Right lung (tissue), 5 donors: Measurements from ENCODE around the gene CCDC78. TPM values are rescaled to one million over a fixed set of nuclear protein-coding genes. Genes with fewer than 3 reads are reported as not detected.

ENCODE experiments used
- DNase-seq, 2 donors: peaks; one replicate each; pipeline ENCODE4 v3.0.0-alpha.2; 2013
- polyA plus RNA-seq, 5 donors: library from polyadenylated mRNA; unstranded; fragments of 120-200 nt; gene quantifications; one replicate each; pipeline versions ENCODE4 v1.2.1 to v1.2.3, GENCODE V29; 2013; ENCODE audit warnings: inconsistent platforms in 1 of 5, low replicate concordance in 1 of 5; ENCODE audit not compliant: insufficient read length in 5 of 5, insufficient read depth in 1 of 5

The CCDC78 gene
- polyA plus RNA-seq, 5 donors, result 1.3 to 13.0 (median 6.3) TPM

GRCh38 chr16:679814-680624, 46.2 kb downstream of the CCDC78 start, which contains the start of gene STUB1:
Gene STUB1 (plus strand): TSS chr16:680410. CDS start chr16:680526, 116 bp downstream.
- peak; percentile 77 to 83 for DNase-seq

GRCh38 chr16:678858-679813, 47.1 kb downstream of the CCDC78 start:
- peak; percentile 81 to 83 for DNase-seq

GRCh38 chr16:678209-678857, 47.9 kb downstream of the CCDC78 start:
- DNase-seq, result no peak

GRCh38 chr16:677316-678190, 48.7 kb downstream of the CCDC78 start:
- DNase-seq, result no peak

GRCh38 chr16:676913-677312, 49.3 kb downstream of the CCDC78 start:
- no peak for DNase-seq

- DNase-seq, result no peak
Measured at GRCh38 chr16:676565-676902, 49.7 kb downstream of the CCDC78 start.

GRCh38 chr16:675884-676564, 50.2 kb downstream of the CCDC78 start:
- no peak for DNase-seq

GRCh38 chr16:674968-675883, 51.0 kb downstream of the CCDC78 start, which contains the start of gene RHBDL1:
Gene RHBDL1 (plus strand): TSS chr16:675671. CDS start chr16:675791, 120 bp downstream.
- no peak for DNase-seq

- DNase-seq, result no peak
Measured at GRCh38 chr16:674214-674881, 51.9 kb downstream of the CCDC78 start.

- DNase-seq, result no peak
Measured at GRCh38 chr16:673399-673991, 52.7 kb downstream of the CCDC78 start.

GRCh38 chr16:672851-673250, 53.4 kb downstream of the CCDC78 start:
- DNase-seq, result no peak

Other genes with a start within 250 kb of the CCDC78 start
- gene CAPN15, start 198.7 kb downstream of the CCDC78 start, polyA plus RNA-seq, result 10 to 100 TPM; 13.0 to 39.5 (median 20.8) TPM
- gene PRR35, start 166.0 kb downstream of the CCDC78 start, polyA plus RNA-seq, result under 1 TPM in 1 of 5 donors, not detected in 4; 0.07 TPM
- 1 to 10 TPM; 1.5 to 4.9 (median 2.9) TPM for gene NHLRC4, start 159.4 kb downstream of the CCDC78 start, polyA plus RNA-seq
- 10 to 100 TPM; 28.8 to 48.1 (median 35.6) TPM for gene PIGQ, start 156.5 kb downstream of the CCDC78 start, polyA plus RNA-seq
- gene RAB40C, start 136.4 kb downstream of the CCDC78 start, polyA plus RNA-seq, result 10 to 100 TPM; 15.3 to 33.7 (median 22.9) TPM
- gene WFIKKN1, start 95.5 kb downstream of the CCDC78 start, polyA plus RNA-seq, result 1 to 10 TPM in 1 of 5 donors, under 1 TPM in 4; 0.20 to 1.2 (median 0.36) TPM
- gene METTL26, start 90.1 kb downstream of the CCDC78 start, polyA plus RNA-seq, result 10 to 100 TPM; 37.9 to 74.1 (median 49.3) TPM
- 10 to 100 TPM in 3 of 5 donors, 1 to 10 TPM in 2; 6.0 to 16.9 (median 10.4) TPM for gene MCRIP2, start 84.6 kb downstream of the CCDC78 start, polyA plus RNA-seq
- gene WDR90, start 77.1 kb downstream of the CCDC78 start, polyA plus RNA-seq, result 10 to 100 TPM; 31.5 to 52.8 (median 39.5) TPM
- gene RHOT2, start 58.3 kb downstream of the CCDC78 start, polyA plus RNA-seq, result 100 to 1,000 TPM in 1 of 5 donors, 10 to 100 TPM in 4; 47.5 to 119 (median 70.3) TPM
- 1 to 10 TPM in 2 of 5 donors, under 1 TPM in 3; 0.38 to 1.8 (median 0.81) TPM for gene RHBDL1, start 50.8 kb downstream of the CCDC78 start, polyA plus RNA-seq
- gene STUB1, start 46.0 kb downstream of the CCDC78 start, polyA plus RNA-seq, result 100 to 1,000 TPM in 2 of 5 donors, 10 to 100 TPM in 3; 83.8 to 142 (median 96.2) TPM
- 10 to 100 TPM; 39.5 to 69.5 (median 43.3) TPM for gene JMJD8, start 42.1 kb downstream of the CCDC78 start, polyA plus RNA-seq
- gene WDR24, start 36.0 kb downstream of the CCDC78 start, polyA plus RNA-seq, result 10 to 100 TPM in 3 of 5 donors, 1 to 10 TPM in 2; 7.4 to 15.3 (median 11.7) TPM
- gene FBXL16, start 20.6 kb downstream of the CCDC78 start, polyA plus RNA-seq, result under 1 TPM; 0.30 to 0.75 (median 0.59) TPM
- gene METRN, start 11.3 kb downstream of the CCDC78 start, polyA plus RNA-seq, result 10 to 100 TPM in 3 of 5 donors, 1 to 10 TPM in 2; 6.7 to 44.0 (median 10.8) TPM
- gene ANTKMT, start 5.3 kb downstream of the CCDC78 start, polyA plus RNA-seq, result 10 to 100 TPM in 3 of 5 donors, 1 to 10 TPM in 2; 5.3 to 22.5 (median 10.8) TPM
- gene HAGHL, start 663 bp upstream of the CCDC78 start, polyA plus RNA-seq, result 1 to 10 TPM; 2.1 to 7.3 (median 3.5) TPM
- 10 to 100 TPM; 16.2 to 25.7 (median 16.8) TPM for gene CIAO3, start 14.6 kb upstream of the CCDC78 start, polyA plus RNA-seq
- gene MSLN, start 34.3 kb upstream of the CCDC78 start, polyA plus RNA-seq, result 10 to 100 TPM in 4 of 5 donors, 1 to 10 TPM in 1; 9.5 to 33.2 (median 18.5) TPM
- gene RPUSD1, start 61.9 kb upstream of the CCDC78 start, polyA plus RNA-seq, result 10 to 100 TPM in 3 of 5 donors, 1 to 10 TPM in 2; 8.3 to 19.2 (median 10.4) TPM
- 10 to 100 TPM; 16.8 to 31.0 (median 25.2) TPM for gene CHTF18, start 62.2 kb upstream of the CCDC78 start, polyA plus RNA-seq
- under 1 TPM in 1 of 5 donors, not detected in 4; 0.10 TPM for gene GNG13, start 74.3 kb upstream of the CCDC78 start, polyA plus RNA-seq
- 10 to 100 TPM; 13.8 to 22.3 (median 20.2) TPM for gene LMF1, start 244.5 kb upstream of the CCDC78 start, polyA plus RNA-seq